IMR-90 (cell line): ENCODE data around the gene ADARB2. TPM values are rescaled to one million over a fixed set of nuclear protein-coding genes. Genes with fewer than 3 reads are reported as not detected.

ENCODE experiments used
- ATAC-seq: fragments of 200-7000 bp; cut with Tn5 transposase; 2 replicates; pipeline ENCODE4 v1.9.1; 2020; ENCODE audit warnings: low read depth, mild to moderate bottlenecking, moderate library complexity
- BruUV-seq: library from RNA; stranded (reverse); fragments of 400-500 nt; replicated peaks from 2 replicates; lab custom pipeline; 2021; lab: Mats Ljungman, UMichigan
- CTCF ChIA-PET: fragments of 300-600 bp; formaldehyde crosslinking; extraction: SDS; loops from one replicate; lab custom pipeline; 2021; ENCODE audit warnings: antibody characterized with exemption; lab: Yijun Ruan, JAX
- POLR2A ChIA-PET: fragments of 300-600 bp; sonication (Branson Sonifier 250); formaldehyde crosslinking; loops from one replicate; lab custom pipeline; 2022; ENCODE audit warnings: antibody characterized with exemption; ENCODE audit not compliant: unreplicated experiment; lab: Charles Lee
- DNase-seq: peaks from one replicate; pipeline ENCODE4 v3.0.0; 2013
- H2AFZ ChIP-seq: replicated peaks from 2 replicates; pipeline ENCODE3; 2013; ENCODE audit warnings: low read length, mild to moderate bottlenecking; ENCODE audit not compliant: poor library complexity
- H2AK5ac ChIP-seq: 2 replicates; pipeline ENCODE4 v1.6.1; 2013; ENCODE audit warnings: low read depth, low read length, inconsistent platforms
- H2AK9ac ChIP-seq: replicated peaks from 2 replicates; pipeline ENCODE3; 2013; ENCODE audit warnings: mild to moderate bottlenecking, low read depth, low read length, moderate library complexity; ENCODE audit not compliant: poor library complexity
- H2BK120ac ChIP-seq: 2 replicates; pipeline ENCODE4 v1.6.1; 2013; ENCODE audit warnings: low read depth, low read length, inconsistent platforms
- H2BK15ac ChIP-seq: 3 replicates; pipeline ENCODE4 v1.6.1; 2013; ENCODE audit warnings: low read depth, low read length, inconsistent platforms
- H2BK20ac ChIP-seq: 2 replicates; pipeline ENCODE4 v1.6.1; 2013; ENCODE audit warnings: low read depth, mild to moderate bottlenecking, inconsistent platforms, low read length, moderate library complexity
- H2BK5ac ChIP-seq: 2 replicates; pipeline ENCODE4 v1.6.1; 2013; ENCODE audit warnings: mild to moderate bottlenecking, low read depth, low read length, inconsistent platforms; ENCODE audit not compliant: poor library complexity, severe bottlenecking
- H3K14ac ChIP-seq: replicated peaks from 2 replicates; pipeline ENCODE4 v1.6.1; 2013; ENCODE audit warnings: low read depth, low read length, inconsistent platforms
- H3K18ac ChIP-seq: 2 replicates; pipeline ENCODE4 v1.6.1; 2013; ENCODE audit warnings: low read depth, low read length, control low read depth
- H3K23ac ChIP-seq: 2 replicates; pipeline ENCODE4 v1.6.1; 2013; ENCODE audit warnings: low read depth, low read length, inconsistent platforms
- H3K27ac ChIP-seq: 2 replicates; pipeline ENCODE4 v1.5.1; 2013; ENCODE audit warnings: mild to moderate bottlenecking, control low read depth, low read length; ENCODE audit not compliant: insufficient read depth
- H3K27me3 ChIP-seq: 2 replicates; pipeline ENCODE4 v1.6.1; 2013; ENCODE audit warnings: low read length; ENCODE audit not compliant: control insufficient read depth, insufficient read depth
- H3K36me3 ChIP-seq: 2 replicates; pipeline ENCODE4 v1.6.1; 2013; ENCODE audit warnings: low read length, mixed read lengths; ENCODE audit not compliant: control insufficient read depth, insufficient read depth
- H3K4ac ChIP-seq: 2 replicates; pipeline ENCODE4 v1.6.1; 2013; ENCODE audit warnings: low read depth, low read length, inconsistent platforms
- H3K4me1 ChIP-seq: 2 replicates; pipeline ENCODE4 v1.6.1; 2013; ENCODE audit warnings: low read length, mixed read lengths; ENCODE audit not compliant: control insufficient read depth, insufficient read depth
- H3K4me2 ChIP-seq: 2 replicates; pipeline ENCODE4 v1.6.1; 2013; ENCODE audit warnings: low read depth, mild to moderate bottlenecking, control low read depth, low read length, moderate library complexity
- H3K4me3 ChIP-seq: 2 replicates; pipeline ENCODE4 v1.5.1; 2013; ENCODE audit warnings: low read depth, mild to moderate bottlenecking, control low read depth, low read length, moderate library complexity; ENCODE audit not compliant: insufficient read depth
- H3K56ac ChIP-seq: 2 replicates; pipeline ENCODE4 v1.6.1; 2013; ENCODE audit warnings: low read length, inconsistent platforms; ENCODE audit not compliant: insufficient read depth; ENCODE audit errors: extremely low read depth
- H3K79me1 ChIP-seq, 2 experiments: 2 replicates each; pipeline ENCODE4 v1.6.1; 2013; ENCODE audit warnings: low read length in 2 of 2, inconsistent platforms in 1 of 2, low read depth in 1 of 2
- H3K9ac ChIP-seq: 2 replicates; pipeline ENCODE4 v1.6.1; 2013; ENCODE audit warnings: low read depth, low read length, control low read depth
- H3K9me1 ChIP-seq: 2 replicates; pipeline ENCODE4 v1.6.1; 2013; ENCODE audit warnings: low read length, inconsistent platforms; ENCODE audit not compliant: insufficient read depth
- H3K9me3 ChIP-seq: 2 replicates; pipeline ENCODE4 v1.6.1; 2013; ENCODE audit warnings: low read length; ENCODE audit not compliant: control insufficient read depth, insufficient read depth
- H4K20me1 ChIP-seq: 2 replicates; pipeline ENCODE4 v1.6.1; 2013; ENCODE audit warnings: low read length, inconsistent platforms; ENCODE audit not compliant: insufficient read depth
- H4K5ac ChIP-seq: 2 replicates; pipeline ENCODE4 v1.6.1; 2013; ENCODE audit warnings: mild to moderate bottlenecking, low read depth, low read length, control low read depth
- H4K8ac ChIP-seq, 2 experiments: 2 replicates each; pipeline ENCODE4 v1.6.1; 2013; ENCODE audit warnings: low read depth in 2 of 2, low read length in 2 of 2, control low read depth in 1 of 2, inconsistent platforms in 1 of 2
- H4K91ac ChIP-seq: 2 replicates; pipeline ENCODE4 v1.6.1; 2013; ENCODE audit warnings: low read depth, low read length, inconsistent platforms; ENCODE audit not compliant: insufficient read depth
- BHLHE40 ChIP-seq: fragments of 150-350 bp; IDR thresholded peaks from 2 replicates; pipeline ENCODE4 v1.6.1; 2016; ENCODE audit warnings: mild to moderate bottlenecking, low read depth, low read length
- CEBPB ChIP-seq: IDR thresholded peaks from 2 replicates; pipeline ENCODE4 v1.6.1; 2012; ENCODE audit warnings: low read depth, low read length, improper control_type of control experiment
- CHD1 ChIP-seq: IDR thresholded peaks from 2 replicates; pipeline ENCODE4 v1.6.1; 2012; ENCODE audit warnings: low read depth, low read length, improper control_type of control experiment
- FOS ChIP-seq: fragments of 150-350 bp; IDR thresholded peaks from 2 replicates; pipeline ENCODE4 v1.6.1; 2016; ENCODE audit warnings: low read depth, low read length
- MAFK ChIP-seq: IDR thresholded peaks from 2 replicates; pipeline ENCODE4 v1.6.1; 2012; ENCODE audit warnings: low read depth, low read length, improper control_type of control experiment
- MAZ ChIP-seq: IDR thresholded peaks from 2 replicates; pipeline ENCODE4 v1.6.1; 2012; ENCODE audit warnings: low read depth, mild to moderate bottlenecking, low read length, improper control_type of control experiment, moderate library complexity, borderline replicate concordance
- MXI1 ChIP-seq: IDR thresholded peaks from 2 replicates; pipeline ENCODE4 v1.6.1; 2012; ENCODE audit warnings: low read depth, mild to moderate bottlenecking, low read length, moderate library complexity, borderline replicate concordance
- NFE2L2 ChIP-seq: fragments of 150-350 bp; IDR thresholded peaks from 2 replicates; pipeline ENCODE4 v1.6.1; 2016; ENCODE audit warnings: low read depth, mild to moderate bottlenecking, low read length
- POLR2A ChIP-seq: IDR thresholded peaks from 2 replicates; pipeline ENCODE4 v1.6.1; 2012; ENCODE audit warnings: mild to moderate bottlenecking, low read depth, low read length
- RAD21 ChIP-seq: IDR thresholded peaks from 2 replicates; pipeline ENCODE4 v1.6.1; 2012; ENCODE audit warnings: low read length, improper control_type of control experiment
- RCOR1 ChIP-seq: IDR thresholded peaks from 2 replicates; pipeline ENCODE4 v1.6.1; 2012; ENCODE audit warnings: mild to moderate bottlenecking, low read length, improper control_type of control experiment; ENCODE audit not compliant: insufficient replicate concordance
- RFX5 ChIP-seq: IDR thresholded peaks from 2 replicates; pipeline ENCODE4 v1.8.0; 2012; ENCODE audit warnings: low read depth, mild to moderate bottlenecking, low read length, moderate library complexity
- SMC3 ChIP-seq: fragments of 150-350 bp; IDR thresholded peaks from 2 replicates; pipeline ENCODE4 v1.6.1; 2016; ENCODE audit warnings: low read depth, mild to moderate bottlenecking, antibody characterized with exemption, low read length, moderate library complexity
- WGBS, 2 experiments: methylation state at CpG; one replicate each; pipeline versions ENCODE4 v1.1.5 to v1.1.7; 2013; ENCODE audit warnings: missing lambda C conversion rate in 2 of 2; ENCODE audit not compliant: insufficient read length in 1 of 2; ENCODE audit errors: extremely low coverage in 2 of 2; 5-methylcytosine and 5-hydroxymethylcytosine counted together
- dilution Hi-C: fragments of 300-500 bp; cut with HindIII; formaldehyde crosslinking; loops from one replicate; pipeline ENCODE4 v1.14.3; 2018; ENCODE audit warnings: low sequenced_read_pairs; ENCODE audit not compliant: unreplicated experiment
- in situ Hi-C: fragments of 300-500 bp; cut with MboI; formaldehyde crosslinking; loops from 3 replicates; pipeline ENCODE4 v1.14.3; 2019; ENCODE audit warnings: low sequenced_read_pairs, inconsistent platforms, mixed read lengths
- intact Hi-C: fragments of 100-400 bp; cut with micrococcal nuclease; formaldehyde crosslinking; loops from 2 replicates; pipeline ENCODE4 v1.10.0; 2022
- polyA plus RNA-seq, 3 experiments: library from polyadenylated mRNA; depleted of rRNA; stranded (reverse); fragments of >200 nt; gene quantifications; 2 replicates each; pipeline ENCODE4 v1.2.3, GENCODE V29; 2012; ENCODE audit warnings: low replicate concordance in 1 of 3
- total RNA-seq: library from RNA; depleted of rRNA; stranded (reverse); fragments of >200 nt; gene quantifications from 2 replicates; pipeline ENCODE4 v1.2.3, GENCODE V29; 2012
- TF ChIP-seq, protein P1 (sequence below): fragments of 150-350 bp; IDR thresholded peaks from 2 replicates; pipeline ENCODE4 v1.6.1; 2016; ENCODE audit warnings: low read depth, mild to moderate bottlenecking, low read length, moderate library complexity, borderline replicate concordance
- TF ChIP-seq, protein P2 (sequence below): fragments of 150-350 bp; IDR thresholded peaks from 2 replicates; pipeline ENCODE4 v1.6.1; 2017; ENCODE audit warnings: mild to moderate bottlenecking, antibody characterized with exemption, low read length, low read depth
- TF ChIP-seq, protein P3 (sequence below): conservative IDR thresholded peaks from 2 replicates; pipeline ENCODE4 v1.5.1; 2012; ENCODE audit warnings: mild to moderate bottlenecking, low read depth, low read length, improper control_type of control experiment

Gene ADARB2
- total and polyA plus RNA-seq, 2 of the 4 experiments (the other 2 are of a cell fraction) = not detected

DNA sequence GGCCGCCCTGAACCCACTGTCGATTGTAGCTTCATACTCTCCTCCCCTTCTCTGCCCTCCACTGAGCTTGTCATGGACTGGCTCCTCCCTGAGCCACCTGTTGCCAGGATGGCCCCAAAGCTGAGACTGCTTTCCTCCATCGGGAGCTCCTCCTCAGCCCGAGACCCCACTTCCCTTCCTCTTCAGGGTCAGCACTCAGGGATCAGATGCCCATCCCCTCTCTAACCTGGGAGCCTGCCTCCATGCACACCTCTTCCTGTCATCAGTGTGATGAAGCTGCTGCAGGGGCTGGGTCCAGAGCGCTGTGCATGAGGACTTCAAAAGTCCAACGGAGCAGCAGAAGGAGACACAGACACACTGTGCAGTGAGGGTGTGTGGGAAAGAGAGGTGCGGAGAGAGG is 480.1 kb downstream of the ADARB2 start:
- Histone ChIP-seq H3K27me3 (no peaks in the 10 kb centered on the region), H2AFZ (no peak overlapping the region), H4K20me1 (no peaks in the 10 kb centered on the region), H2BK5ac (no peak overlapping the region), H3K14ac (no peak overlapping the region), H2BK15ac (no peak overlapping the region), H3K4ac (no peak overlapping the region), H3K79me1 (no peaks in the 10 kb centered on the region), H3K4me2 (no peak overlapping the region), H3K36me3 (no peaks in the 10 kb centered on the region), H3K4me3 (no peak overlapping the region), H3K18ac (no peak overlapping the region), H3K9ac (no peak overlapping the region), H3K9me1 (no peaks in the 10 kb centered on the region), H3K23ac (no peak overlapping the region), H2BK20ac (no peak overlapping the region), H3K27ac (no peak overlapping the region), H3K4me1 (no peaks in the 10 kb centered on the region), H2AK9ac (no peak overlapping the region), H4K91ac (no peak overlapping the region), H4K5ac (no peak overlapping the region), H3K9me3 (peaks cover 25% of the 10 kb centered on the region), H2AK5ac (no peak overlapping the region), H3K56ac (no peak overlapping the region), H2BK120ac (no peak overlapping the region), H4K8ac (no peak overlapping the region)
- ATAC-seq = no peak
- dilution Hi-C loops (no loop called here), intact Hi-C loops (no loop called here), in situ Hi-C loops (no loop called here)
- CTCF ChIA-PET = no interaction called here
- BruUV-seq = no TSS peak
- POLR2A ChIA-PET = no interaction called here
- 53% methylated on average over 3 of the region's 7 CpGs; no CpG with 5 or more reads in 1 of the 2 experiments for whole genome bisulfite sequencing, 2 experiments
- TF ChIP-seq POLR2A = no peak
- no peak for TF ChIP-seq RFX5
- TF ChIP-seq CEBPB = no peak
- TF ChIP-seq MXI1 = no peak
- TF ChIP-seq, protein P1, sequence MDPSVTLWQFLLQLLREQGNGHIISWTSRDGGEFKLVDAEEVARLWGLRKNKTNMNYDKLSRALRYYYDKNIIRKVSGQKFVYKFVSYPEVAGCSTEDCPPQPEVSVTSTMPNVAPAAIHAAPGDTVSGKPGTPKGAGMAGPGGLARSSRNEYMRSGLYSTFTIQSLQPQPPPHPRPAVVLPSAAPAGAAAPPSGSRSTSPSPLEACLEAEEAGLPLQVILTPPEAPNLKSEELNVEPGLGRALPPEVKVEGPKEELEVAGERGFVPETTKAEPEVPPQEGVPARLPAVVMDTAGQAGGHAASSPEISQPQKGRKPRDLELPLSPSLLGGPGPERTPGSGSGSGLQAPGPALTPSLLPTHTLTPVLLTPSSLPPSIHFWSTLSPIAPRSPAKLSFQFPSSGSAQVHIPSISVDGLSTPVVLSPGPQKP = no peak
- TF ChIP-seq BHLHE40 = no peak
- TF ChIP-seq FOS = no peak
- TF ChIP-seq, protein P2, sequence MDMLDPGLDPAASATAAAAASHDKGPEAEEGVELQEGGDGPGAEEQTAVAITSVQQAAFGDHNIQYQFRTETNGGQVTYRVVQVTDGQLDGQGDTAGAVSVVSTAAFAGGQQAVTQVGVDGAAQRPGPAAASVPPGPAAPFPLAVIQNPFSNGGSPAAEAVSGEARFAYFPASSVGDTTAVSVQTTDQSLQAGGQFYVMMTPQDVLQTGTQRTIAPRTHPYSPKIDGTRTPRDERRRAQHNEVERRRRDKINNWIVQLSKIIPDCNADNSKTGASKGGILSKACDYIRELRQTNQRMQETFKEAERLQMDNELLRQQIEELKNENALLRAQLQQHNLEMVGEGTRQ = no peak
- TF ChIP-seq RAD21 = no peak
- no peak for TF ChIP-seq MAFK
- TF ChIP-seq CHD1 = no peak
- TF ChIP-seq, protein P3, sequence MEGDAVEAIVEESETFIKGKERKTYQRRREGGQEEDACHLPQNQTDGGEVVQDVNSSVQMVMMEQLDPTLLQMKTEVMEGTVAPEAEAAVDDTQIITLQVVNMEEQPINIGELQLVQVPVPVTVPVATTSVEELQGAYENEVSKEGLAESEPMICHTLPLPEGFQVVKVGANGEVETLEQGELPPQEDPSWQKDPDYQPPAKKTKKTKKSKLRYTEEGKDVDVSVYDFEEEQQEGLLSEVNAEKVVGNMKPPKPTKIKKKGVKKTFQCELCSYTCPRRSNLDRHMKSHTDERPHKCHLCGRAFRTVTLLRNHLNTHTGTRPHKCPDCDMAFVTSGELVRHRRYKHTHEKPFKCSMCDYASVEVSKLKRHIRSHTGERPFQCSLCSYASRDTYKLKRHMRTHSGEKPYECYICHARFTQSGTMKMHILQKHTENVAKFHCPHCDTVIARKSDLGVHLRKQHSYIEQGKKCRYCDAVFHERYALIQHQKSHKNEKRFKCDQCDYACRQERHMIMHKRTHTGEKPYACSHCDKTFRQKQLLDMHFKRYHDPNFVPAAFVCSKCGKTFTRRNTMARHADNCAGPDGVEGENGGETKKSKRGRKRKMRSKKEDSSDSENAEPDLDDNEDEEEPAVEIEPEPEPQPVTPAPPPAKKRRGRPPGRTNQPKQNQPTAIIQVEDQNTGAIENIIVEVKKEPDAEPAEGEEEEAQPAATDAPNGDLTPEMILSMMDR = no peak
- TF ChIP-seq SMC3 = no peak
- TF ChIP-seq MAZ = no peak
- no peak for TF ChIP-seq RCOR1
- TF ChIP-seq NFE2L2 = no peak
- DNase-seq = no peak
